NB4 (cell line): ENCODE data around the gene CHURC1.

Source experiments
- MYC ChIP-seq: IDR thresholded peaks from 2 replicates; pipeline ENCODE4 v1.6.1; 2011; ENCODE audit warnings: low read depth, low read length
- POLR2A ChIP-seq: IDR thresholded peaks from 2 replicates; pipeline ENCODE4 v1.6.1; 2011; ENCODE audit warnings: mild to moderate bottlenecking; ENCODE audit not compliant: insufficient read length; ENCODE audit errors: extremely low read depth
- TF ChIP-seq, protein P1 (sequence below): IDR thresholded peaks from one replicate; pipeline ENCODE4 v1.5.1; 2012; ENCODE audit warnings: low read depth, low read length
- TF ChIP-seq, protein P2 (sequence below): IDR thresholded peaks from 2 replicates; pipeline ENCODE4 v1.6.1; 2011; ENCODE audit warnings: low read depth, low read length

DNA sequence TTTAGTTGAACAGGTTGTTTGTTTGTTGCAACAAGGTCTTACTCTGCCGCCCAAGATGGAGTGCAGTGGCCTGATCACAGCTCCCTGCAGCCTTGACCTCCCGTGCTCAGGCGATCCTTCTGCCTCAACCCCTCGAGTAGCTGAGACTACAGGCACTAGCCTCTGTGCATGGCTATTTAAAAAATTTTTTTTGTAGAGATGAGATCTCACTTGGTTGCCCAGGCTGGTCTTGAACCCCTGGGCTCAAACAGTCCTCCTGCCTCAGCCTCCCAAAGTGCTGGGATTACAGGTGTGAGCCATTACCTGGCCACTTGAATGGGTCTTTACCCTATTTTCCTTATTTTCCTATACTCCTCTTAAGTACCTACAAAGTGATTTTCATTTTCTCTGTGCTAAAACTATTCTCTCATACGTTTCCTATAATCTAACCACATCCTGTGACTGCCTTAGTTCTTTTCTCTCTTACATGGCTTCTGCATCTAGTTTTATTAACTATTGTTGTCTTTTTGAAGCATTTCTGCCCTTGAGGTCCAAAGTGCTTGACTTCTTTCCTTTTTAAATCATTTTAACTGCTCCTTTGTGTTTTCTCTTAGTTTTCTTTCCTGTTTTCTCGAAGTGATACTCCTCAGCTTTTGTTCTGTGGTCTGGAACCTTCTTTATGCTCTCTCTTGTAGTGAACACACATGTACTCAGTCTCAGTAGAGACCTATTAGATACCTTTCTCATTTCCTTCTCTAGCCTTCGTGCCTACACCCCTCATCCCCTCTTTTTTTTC is 14.2 kb downstream of the CHURC1 start:
- no peak for TF ChIP-seq POLR2A
- no peak for TF ChIP-seq MYC
- TF ChIP-seq, protein P1, sequence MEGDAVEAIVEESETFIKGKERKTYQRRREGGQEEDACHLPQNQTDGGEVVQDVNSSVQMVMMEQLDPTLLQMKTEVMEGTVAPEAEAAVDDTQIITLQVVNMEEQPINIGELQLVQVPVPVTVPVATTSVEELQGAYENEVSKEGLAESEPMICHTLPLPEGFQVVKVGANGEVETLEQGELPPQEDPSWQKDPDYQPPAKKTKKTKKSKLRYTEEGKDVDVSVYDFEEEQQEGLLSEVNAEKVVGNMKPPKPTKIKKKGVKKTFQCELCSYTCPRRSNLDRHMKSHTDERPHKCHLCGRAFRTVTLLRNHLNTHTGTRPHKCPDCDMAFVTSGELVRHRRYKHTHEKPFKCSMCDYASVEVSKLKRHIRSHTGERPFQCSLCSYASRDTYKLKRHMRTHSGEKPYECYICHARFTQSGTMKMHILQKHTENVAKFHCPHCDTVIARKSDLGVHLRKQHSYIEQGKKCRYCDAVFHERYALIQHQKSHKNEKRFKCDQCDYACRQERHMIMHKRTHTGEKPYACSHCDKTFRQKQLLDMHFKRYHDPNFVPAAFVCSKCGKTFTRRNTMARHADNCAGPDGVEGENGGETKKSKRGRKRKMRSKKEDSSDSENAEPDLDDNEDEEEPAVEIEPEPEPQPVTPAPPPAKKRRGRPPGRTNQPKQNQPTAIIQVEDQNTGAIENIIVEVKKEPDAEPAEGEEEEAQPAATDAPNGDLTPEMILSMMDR: no peak
- TF ChIP-seq, protein P2, sequence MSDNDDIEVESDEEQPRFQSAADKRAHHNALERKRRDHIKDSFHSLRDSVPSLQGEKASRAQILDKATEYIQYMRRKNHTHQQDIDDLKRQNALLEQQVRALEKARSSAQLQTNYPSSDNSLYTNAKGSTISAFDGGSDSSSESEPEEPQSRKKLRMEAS: no peak
